Measurements from ENCODE around the gene UBQLNL.

Gene UBQLNL

GRCh38 chr11:5516599-5516998 lies at the start of gene UBQLNL:
Gene UBQLNL (minus strand): TSS chr11:5516699. CDS start chr11:5516441, 258 bp downstream.
- no peak for DNase-seq

- peak; percentile 8 for DNase-seq
Measured at GRCh38 chr11:5564259-5565019, 47.9 kb upstream of the UBQLNL start.

GRCh38 chr11:5557751-5558150 lies 41.3 kb upstream of the UBQLNL start:
- DNase-seq, result no peak

- no peak for DNase-seq
Measured at GRCh38 chr11:5556596-5557188, 40.2 kb upstream of the UBQLNL start.

- DNase-seq, result no peak
Measured at GRCh38 chr11:5553343-5553742, 36.8 kb upstream of the UBQLNL start.

- DNase-seq, result no peak
Measured at GRCh38 chr11:5550440-5551095, 34.1 kb upstream of the UBQLNL start.

GRCh38 chr11:5548440-5548839 lies 31.9 kb upstream of the UBQLNL start, which contains the start of gene OR52H1:
Gene OR52H1 (minus strand): TSS chr11:5548540. CDS start chr11:5545505, 3,035 bp downstream.
- DNase-seq, result no peak

GRCh38 chr11:5547982-5548381 lies 31.5 kb upstream of the UBQLNL start:
- no peak for DNase-seq

- DNase-seq, result no peak
Measured at GRCh38 chr11:5546457-5546856, 30.0 kb upstream of the UBQLNL start.

GRCh38 chr11:5541427-5541826 lies 24.9 kb upstream of the UBQLNL start:
- DNase-seq, result no peak

- no peak for DNase-seq
Measured at GRCh38 chr11:5536482-5536881, 20.0 kb upstream of the UBQLNL start.

GRCh38 chr11:5534046-5534445 lies 17.5 kb upstream of the UBQLNL start:
- DNase-seq, result peak; percentile 31

- DNase-seq, result no peak
Measured at GRCh38 chr11:5531053-5531831, 14.7 kb upstream of the UBQLNL start.

- DNase-seq, result no peak
Measured at GRCh38 chr11:5528495-5528894, 12.0 kb upstream of the UBQLNL start.

- no peak for DNase-seq
Measured at GRCh38 chr11:5527716-5528115, 11.2 kb upstream of the UBQLNL start.

- no peak for DNase-seq
Measured at GRCh38 chr11:5524756-5525155, 8.3 kb upstream of the UBQLNL start.

- DNase-seq, result no peak
Measured at GRCh38 chr11:5522308-5522707, 5.8 kb upstream of the UBQLNL start.

- DNase-seq, result no peak
Measured at GRCh38 chr11:5521540-5521939, 5.0 kb upstream of the UBQLNL start.

GRCh38 chr11:5514841-5515240 lies 1.7 kb downstream of the UBQLNL start:
- DNase-seq, result no peak

- no peak for DNase-seq
Measured at GRCh38 chr11:5509803-5510202, 6.7 kb downstream of the UBQLNL start, which contains the start of gene UBQLN3. Gene UBQLN3 (minus strand): TSS chr11:5509957. CDS start chr11:5509558, 399 bp downstream.

GRCh38 chr11:5508605-5509004 lies 7.9 kb downstream of the UBQLNL start:
- DNase-seq, result no peak

- no peak for DNase-seq
Measured at GRCh38 chr11:5507933-5508305, 8.6 kb downstream of the UBQLNL start.

Data from inflammatory macrophage treated with lipopolysaccharide for 4 hours (primary cell).